GM18498 (cell line): Measurements from ENCODE around the gene TMEM258.

Experiments used
- ATAC-seq: cut with Tn5 transposase; IDR thresholded peaks from one replicate; pipeline ENCODE4 v1.9.1; 2021; ENCODE audit warnings: mild to moderate bottlenecking, moderate library complexity; ENCODE audit not compliant: unreplicated experiment

The TMEM258 gene

GRCh38 chr11:61762223-61762615 is 30.2 kb downstream of the TMEM258 start:
- ATAC-seq: no peak

GRCh38 chr11:61761440-61762222 is 30.8 kb downstream of the TMEM258 start:
- no peak for ATAC-seq

- no peak for ATAC-seq
These were observed 31.5 kb downstream of the TMEM258 start for GRCh38 chr11:61760946-61761345.

DNA sequence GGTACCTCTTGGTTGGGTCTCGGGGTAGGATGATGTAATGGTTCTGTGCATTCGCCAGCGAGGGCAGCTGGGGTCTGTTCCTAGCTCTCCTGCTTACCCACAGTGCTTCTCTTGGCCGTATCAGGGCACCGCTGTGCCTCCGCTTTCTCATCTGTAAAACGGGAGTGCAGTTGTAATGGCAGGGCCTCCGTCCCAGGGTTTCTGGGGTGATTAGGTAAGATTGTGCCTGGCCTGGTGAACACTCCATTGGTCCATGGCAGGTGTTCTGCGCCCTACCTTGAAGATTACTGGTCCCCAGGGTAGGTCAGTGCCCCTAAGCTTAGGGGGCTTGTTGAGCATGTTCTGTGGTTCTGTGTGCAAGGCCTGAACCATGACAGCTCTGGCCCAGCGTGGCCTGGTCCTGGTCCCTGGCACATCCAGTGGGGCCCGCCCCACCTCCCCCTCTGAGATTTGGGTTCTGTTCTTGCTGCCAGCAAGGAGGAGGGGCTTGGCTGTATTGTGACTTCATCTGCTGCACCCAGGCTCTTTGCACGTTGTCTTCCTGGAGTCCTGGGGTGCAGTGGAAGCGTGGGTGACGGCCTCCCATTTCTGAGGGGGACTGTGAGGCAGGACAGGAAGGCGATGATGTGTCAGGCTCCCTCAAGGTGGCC is 35.1 kb downstream of the TMEM258 start:
- ATAC-seq: no peak

- no peak for ATAC-seq
These were observed 35.8 kb downstream of the TMEM258 start for GRCh38 chr11:61756452-61757212.

GRCh38 chr11:61756147-61756451 is 36.3 kb downstream of the TMEM258 start:
- no peak for ATAC-seq

DNA sequence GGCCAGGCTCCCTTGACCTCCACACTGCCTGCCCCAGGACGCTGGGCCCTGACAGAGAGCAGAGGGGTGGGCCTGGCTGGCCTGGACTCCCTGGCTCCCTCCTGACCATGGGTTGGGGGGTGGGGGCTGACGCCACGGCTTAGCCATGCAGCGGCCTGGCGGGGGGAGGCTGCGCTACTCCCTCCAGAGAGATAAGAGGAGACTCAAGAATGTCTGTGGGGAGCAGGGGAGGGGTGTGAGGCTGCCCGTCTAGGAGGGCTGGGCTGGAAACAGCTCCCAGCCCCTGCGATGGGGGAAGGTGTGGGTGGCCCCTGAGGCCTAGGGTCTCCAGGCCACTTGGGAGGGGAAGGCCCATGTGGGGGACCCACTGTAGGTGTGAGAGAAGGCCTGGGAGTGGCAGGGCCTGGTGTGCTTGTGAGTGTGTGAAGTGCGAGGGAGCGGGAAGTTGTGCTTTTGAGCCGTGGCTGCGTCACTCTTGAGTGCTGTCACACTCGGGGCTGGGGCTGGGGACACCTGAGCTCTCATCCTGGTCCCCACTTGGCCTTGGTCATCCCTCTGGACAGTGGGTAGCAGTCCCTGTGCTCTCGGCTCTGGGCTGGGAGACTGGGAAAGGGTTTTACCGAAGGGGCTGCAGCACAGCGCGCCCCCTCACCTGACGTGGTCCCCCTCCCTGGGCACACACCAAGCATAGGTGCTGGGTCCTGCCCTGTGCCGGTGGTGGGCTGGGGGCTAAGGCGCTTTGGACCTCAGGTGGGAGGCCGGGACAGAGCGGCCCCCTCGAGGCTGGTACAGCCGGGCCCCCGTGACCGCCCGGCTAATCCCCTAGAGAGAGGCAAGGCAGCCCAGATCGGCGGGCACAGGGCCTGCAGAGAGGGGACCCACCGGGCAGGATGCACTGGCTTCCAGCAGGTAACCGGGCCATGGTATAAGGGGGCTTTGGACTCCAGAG is 37.6 kb downstream of the TMEM258 start:
- ATAC-seq: no peak

GRCh38 chr11:61753672-61754071 is 38.7 kb downstream of the TMEM258 start:
- ATAC-seq: no peak

- no peak for ATAC-seq
These were observed 39.4 kb downstream of the TMEM258 start for GRCh38 chr11:61752925-61753521.

- peak; percentile 56 for ATAC-seq
These were observed 40.1 kb downstream of the TMEM258 start, which contains the start of gene MYRF for GRCh38 chr11:61752117-61752924. Gene MYRF, plus strand, starts transcription at chr11:61752636. Its CDS starts 109 bp downstream, at chr11:61752745.

- no peak for ATAC-seq
These were observed 41.0 kb downstream of the TMEM258 start for GRCh38 chr11:61751384-61751783.

GRCh38 chr11:61750631-61751273 is 41.6 kb downstream of the TMEM258 start:
- ATAC-seq: no peak

DNA sequence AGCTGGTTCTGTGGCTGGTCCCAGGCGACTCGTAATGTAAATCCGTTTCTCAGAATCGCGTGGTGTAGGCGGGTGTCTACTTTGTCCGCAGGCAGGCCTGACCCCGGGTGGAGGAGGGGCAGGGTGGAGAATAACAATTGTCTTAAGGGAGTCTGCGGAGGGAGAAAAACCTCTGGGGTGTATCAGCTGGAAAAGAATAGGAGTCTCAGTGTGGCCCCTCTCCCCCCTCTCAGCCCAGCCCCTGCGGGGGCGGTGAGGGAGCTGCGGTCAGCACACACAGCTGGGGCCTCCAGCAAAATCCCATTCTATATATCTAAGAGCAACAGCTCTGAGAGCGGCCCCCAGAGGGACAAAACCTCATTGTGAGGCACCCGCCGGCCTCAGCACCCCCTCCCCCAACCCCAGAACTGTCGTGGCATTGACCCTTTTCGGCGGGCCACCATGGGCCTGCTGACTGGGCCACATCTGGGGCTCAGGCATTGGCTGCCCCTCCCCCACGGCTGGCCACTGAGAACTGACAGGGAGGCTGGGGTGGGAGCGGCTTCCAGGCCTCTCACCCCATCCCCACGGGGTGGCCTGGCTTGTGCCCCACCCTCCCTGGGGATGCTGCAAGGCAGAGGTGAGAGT is 42.7 kb downstream of the TMEM258 start:
- ATAC-seq: no peak

- no peak for ATAC-seq
These were observed 44.5 kb downstream of the TMEM258 start for GRCh38 chr11:61747967-61748285.

DNA sequence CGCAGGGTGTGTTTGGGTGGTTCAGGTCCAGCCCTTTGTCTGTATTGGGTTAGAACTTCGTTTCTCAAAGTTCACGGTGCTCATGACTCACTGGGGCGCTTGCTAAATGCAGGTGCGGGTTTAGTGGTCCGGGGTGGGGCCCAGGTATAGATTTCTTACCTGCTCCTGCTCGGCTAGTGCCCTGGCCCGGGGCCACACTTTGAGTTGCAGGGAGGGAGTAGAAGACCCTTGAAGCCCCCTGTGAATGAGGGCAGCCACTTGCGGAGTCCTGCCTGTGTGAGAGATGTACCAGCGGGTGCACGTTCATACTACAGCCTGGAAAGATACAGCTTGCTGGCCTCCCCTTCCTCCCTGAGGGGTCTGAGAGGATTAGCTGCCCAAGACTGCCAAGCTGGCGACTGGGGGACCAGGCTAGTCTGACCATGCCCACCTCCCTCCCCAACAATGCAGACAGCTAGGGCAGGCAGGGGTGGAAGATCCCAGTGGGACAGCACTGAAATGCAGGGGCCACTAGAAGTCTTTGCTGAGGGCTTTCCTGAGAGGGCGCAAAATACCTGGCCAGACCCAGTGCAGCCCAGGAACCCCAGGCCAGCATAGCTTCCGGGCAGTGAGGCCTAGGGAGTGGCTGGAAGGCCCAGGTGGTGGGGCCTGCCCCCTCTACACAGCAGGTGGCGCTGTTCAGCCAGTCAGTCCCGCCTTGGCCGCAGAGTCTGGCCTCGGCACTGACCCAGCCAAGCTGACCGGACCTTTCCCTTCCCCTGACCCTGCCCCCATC is 45.0 kb downstream of the TMEM258 start:
- ATAC-seq: no peak

DNA sequence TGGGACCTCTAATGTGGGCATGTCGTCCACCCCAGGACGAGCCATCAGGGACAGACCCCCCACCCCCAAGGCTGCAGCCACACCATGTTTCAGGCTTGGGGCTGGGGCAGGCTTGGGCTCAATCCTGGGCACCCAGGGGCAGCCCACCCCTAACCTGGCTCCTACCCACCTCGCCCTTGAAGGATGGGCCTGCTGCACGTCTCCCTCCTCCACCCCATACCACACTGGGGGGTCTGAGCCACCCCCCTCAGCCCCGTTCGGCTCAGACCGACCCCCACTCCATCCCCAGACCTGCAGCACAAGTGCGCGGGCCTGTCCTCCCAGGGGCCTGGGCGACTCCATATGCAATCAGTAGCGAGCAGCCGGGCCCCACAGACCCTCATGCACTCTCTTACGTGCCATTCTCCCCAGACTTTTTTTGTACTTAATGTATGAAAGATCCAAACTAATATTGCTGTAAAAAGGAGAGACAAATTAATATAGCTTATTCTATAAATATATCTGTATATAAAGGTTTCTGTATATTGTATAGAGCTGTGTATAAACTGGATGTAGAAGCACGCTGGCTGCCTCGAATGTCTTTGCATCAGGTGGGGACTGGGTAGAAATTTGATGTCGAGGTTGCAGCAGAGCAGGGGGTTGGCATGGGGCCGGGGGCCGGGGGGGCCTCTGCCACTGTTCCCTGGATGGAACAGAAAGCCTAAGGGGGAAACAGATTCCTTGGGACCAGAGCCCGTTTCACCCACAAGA is 45.8 kb downstream of the TMEM258 start:
- ATAC-seq: no peak

- no peak for ATAC-seq
These were observed 46.5 kb downstream of the TMEM258 start for GRCh38 chr11:61745781-61746441.
